ENCODE results near the gene ENOSF1. TPM values are rescaled to one million over a fixed set of nuclear protein-coding genes. Genes with fewer than 3 reads are reported as not detected.

The ENOSF1 gene
- total RNA-seq, 1 donor from 2014 or later = 2.7 TPM

GRCh38 chr18:673317-673716 lies 39.1 kb downstream of the ENOSF1 start:
- DNase-seq = no peak

- DNase-seq = no peak
Measured at GRCh38 chr18:671405-671804, 41.0 kb downstream of the ENOSF1 start.

- no peak for DNase-seq
Measured at GRCh38 chr18:670522-670921, 41.9 kb downstream of the ENOSF1 start.

- DNase-seq = no peak
Measured at GRCh38 chr18:669077-669476, 43.4 kb downstream of the ENOSF1 start.

- DNase-seq = no peak
Measured at GRCh38 chr18:668260-668659, 44.2 kb downstream of the ENOSF1 start.

GRCh38 chr18:666628-667027 lies 45.8 kb downstream of the ENOSF1 start:
- DNase-seq = no peak

GRCh38 chr18:666177-666576 lies 46.3 kb downstream of the ENOSF1 start:
- no peak for DNase-seq

- DNase-seq = no peak
Measured at GRCh38 chr18:662197-662596, 50.2 kb downstream of the ENOSF1 start.

- no peak for DNase-seq
Measured at GRCh38 chr18:659597-659996, 52.8 kb downstream of the ENOSF1 start.

GRCh38 chr18:658947-659533 lies 53.4 kb downstream of the ENOSF1 start:
- DNase-seq = no peak

GRCh38 chr18:658001-658946 lies 54.2 kb downstream of the ENOSF1 start:
- peak; percentile 78 for DNase-seq

- peak; percentile 32 for DNase-seq
Measured at GRCh38 chr18:657311-658000, 55.0 kb downstream of the ENOSF1 start, which contains the start of gene TYMS. TYMS (plus strand) TSS chr18:657653; CDS start chr18:657743, 90 bp downstream.

- no peak for DNase-seq
Measured at GRCh38 chr18:655445-655844, 57.0 kb downstream of the ENOSF1 start.

- DNase-seq = no peak
Measured at GRCh38 chr18:654601-655000, 57.8 kb downstream of the ENOSF1 start.

GRCh38 chr18:653512-653911 lies 58.9 kb downstream of the ENOSF1 start:
- DNase-seq = no peak

- DNase-seq = no peak
Measured at GRCh38 chr18:652131-652530, 60.3 kb downstream of the ENOSF1 start.

GRCh38 chr18:650428-650858 lies 62.0 kb downstream of the ENOSF1 start:
- DNase-seq = no peak

- DNase-seq = no peak
Measured at GRCh38 chr18:649341-649740, 63.1 kb downstream of the ENOSF1 start.

GRCh38 chr18:647304-647703 lies 65.1 kb downstream of the ENOSF1 start:
- no peak for DNase-seq

GRCh38 chr18:644395-645004 lies 67.9 kb downstream of the ENOSF1 start:
- peak; percentile 28 for DNase-seq

- DNase-seq = no peak
Measured at GRCh38 chr18:641224-641623, 71.2 kb downstream of the ENOSF1 start.

- no peak for DNase-seq
Measured at GRCh38 chr18:635171-635570, 77.3 kb downstream of the ENOSF1 start.

All from occipital lobe (tissue), 2 donors.